Calu3 (cell line): ENCODE results near the gene PHC3. TPM values are rescaled to one million over a fixed set of nuclear protein-coding genes. Genes with fewer than 3 reads are reported as not detected.

ENCODE experiments used
- BruUV-seq: library from RNA; stranded (reverse); fragments of 400-500 nt; replicated peaks from 2 replicates; lab custom pipeline; 2021; lab: Mats Ljungman, UMichigan
- CTCF ChIA-PET: fragments of 300-600 bp; sonication (Branson Sonifier 250); formaldehyde crosslinking; loops from one replicate; lab custom pipeline; 2022; ENCODE audit warnings: antibody characterized with exemption; lab: Charles Lee
- DNase-seq: peaks from one replicate; pipeline ENCODE4 v3.0.0; 2022
- H3K27ac Mint-ChIP-seq: one replicate; pipeline ENCODE4 v1.8.0; 2022; ENCODE audit warnings: mixed read lengths; ENCODE audit not compliant: unreplicated experiment
- H3K27me3 Mint-ChIP-seq: one replicate; pipeline ENCODE4 v1.8.0; 2022; ENCODE audit warnings: mixed read lengths; ENCODE audit not compliant: unreplicated experiment
- H3K36me3 Mint-ChIP-seq: one replicate; pipeline ENCODE4 v1.8.0; 2022; ENCODE audit warnings: mild to moderate bottlenecking, moderate library complexity, mixed read lengths; ENCODE audit not compliant: insufficient read depth, unreplicated experiment
- H3K4me1 Mint-ChIP-seq: one replicate; pipeline ENCODE4 v1.8.0; 2022; ENCODE audit warnings: mild to moderate bottlenecking, low read depth, mixed read lengths; ENCODE audit not compliant: unreplicated experiment
- H3K4me3 Mint-ChIP-seq: one replicate; pipeline ENCODE4 v1.8.0; 2022; ENCODE audit warnings: mild to moderate bottlenecking, low read depth, moderate library complexity, mixed read lengths; ENCODE audit not compliant: unreplicated experiment
- H3K9me3 Mint-ChIP-seq: one replicate; pipeline ENCODE4 v1.8.0; 2022; ENCODE audit warnings: low read depth, mixed read lengths; ENCODE audit not compliant: unreplicated experiment
- intact Hi-C: fragments of 100-400 bp; cut with micrococcal nuclease; formaldehyde crosslinking; loops from one replicate; pipeline ENCODE4 v1.10.0; 2022; ENCODE audit not compliant: unreplicated experiment
- total RNA-seq: library from RNA; stranded (reverse); gene quantifications from 2 replicates; pipeline ENCODE4 v1.2.3, GENCODE V29; 2022
- TF ChIP-seq, protein P1 (sequence below): fragments of 200-600 bp; IDR thresholded peaks from one replicate; pipeline ENCODE4 v1.8.0; 2022; ENCODE audit warnings: antibody characterized with exemption; ENCODE audit not compliant: unreplicated experiment

The PHC3 gene
- total RNA-seq, 1 experiment from 2014 or later: 113 TPM

DNA sequence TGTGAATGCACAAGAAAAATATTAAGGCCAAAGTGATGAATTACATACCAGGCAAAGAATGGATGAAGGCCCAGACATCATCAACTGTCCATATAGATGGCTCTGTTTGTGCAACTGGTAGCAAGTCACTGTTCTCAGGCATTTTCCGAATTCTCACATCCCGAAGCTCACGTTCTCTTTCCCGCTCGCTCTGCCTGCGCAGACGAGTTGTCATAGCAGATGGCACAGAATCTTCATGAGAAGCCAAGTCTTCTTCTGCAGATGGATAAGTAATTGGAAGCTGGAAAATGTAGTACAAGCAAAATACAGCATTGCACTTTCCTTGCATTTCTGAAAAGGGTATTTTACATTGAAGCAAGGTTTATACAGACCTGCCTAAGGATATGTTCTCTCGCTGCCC lies 79.1 kb downstream of the PHC3 start:
- TF ChIP-seq, protein P1, sequence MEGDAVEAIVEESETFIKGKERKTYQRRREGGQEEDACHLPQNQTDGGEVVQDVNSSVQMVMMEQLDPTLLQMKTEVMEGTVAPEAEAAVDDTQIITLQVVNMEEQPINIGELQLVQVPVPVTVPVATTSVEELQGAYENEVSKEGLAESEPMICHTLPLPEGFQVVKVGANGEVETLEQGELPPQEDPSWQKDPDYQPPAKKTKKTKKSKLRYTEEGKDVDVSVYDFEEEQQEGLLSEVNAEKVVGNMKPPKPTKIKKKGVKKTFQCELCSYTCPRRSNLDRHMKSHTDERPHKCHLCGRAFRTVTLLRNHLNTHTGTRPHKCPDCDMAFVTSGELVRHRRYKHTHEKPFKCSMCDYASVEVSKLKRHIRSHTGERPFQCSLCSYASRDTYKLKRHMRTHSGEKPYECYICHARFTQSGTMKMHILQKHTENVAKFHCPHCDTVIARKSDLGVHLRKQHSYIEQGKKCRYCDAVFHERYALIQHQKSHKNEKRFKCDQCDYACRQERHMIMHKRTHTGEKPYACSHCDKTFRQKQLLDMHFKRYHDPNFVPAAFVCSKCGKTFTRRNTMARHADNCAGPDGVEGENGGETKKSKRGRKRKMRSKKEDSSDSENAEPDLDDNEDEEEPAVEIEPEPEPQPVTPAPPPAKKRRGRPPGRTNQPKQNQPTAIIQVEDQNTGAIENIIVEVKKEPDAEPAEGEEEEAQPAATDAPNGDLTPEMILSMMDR: no peak
- Mint-ChIP-seq H3K36me3 (peaks cover 21% of the 10 kb centered on the region), H3K4me1 (no peaks in the 10 kb centered on the region), H3K27me3 (no peaks in the 10 kb centered on the region), H3K27ac (no peak overlapping the region), H3K4me3 (no peak overlapping the region), H3K9me3 (no peaks in the 10 kb centered on the region)
- no TSS peak for BruUV-seq
- intact Hi-C loops: no loop called here
- CTCF ChIA-PET: no interaction called here
- no peak for DNase-seq

- CTCF ChIA-PET: interaction anchor here (0.7 kb wide), 1 partner anchor 103 kb away, joined by 3 read pairs; no protein-coding TSS in a partner anchor
- Mint-ChIP-seq H3K9me3 (no peaks in the 10 kb centered on the region), H3K27ac (no peak overlapping the region), H3K4me1 (no peaks in the 10 kb centered on the region), H3K27me3 (no peaks in the 10 kb centered on the region), H3K4me3 (no peak overlapping the region), H3K36me3 (peaks cover 28% of the 10 kb centered on the region)
- no peak for DNase-seq
- no TSS peak for BruUV-seq
- intact Hi-C loops: no loop called here
- TF ChIP-seq, protein P1: no peak
Measured at GRCh38 chr3:170100944-170101343, 80.6 kb downstream of the PHC3 start.

DNA sequence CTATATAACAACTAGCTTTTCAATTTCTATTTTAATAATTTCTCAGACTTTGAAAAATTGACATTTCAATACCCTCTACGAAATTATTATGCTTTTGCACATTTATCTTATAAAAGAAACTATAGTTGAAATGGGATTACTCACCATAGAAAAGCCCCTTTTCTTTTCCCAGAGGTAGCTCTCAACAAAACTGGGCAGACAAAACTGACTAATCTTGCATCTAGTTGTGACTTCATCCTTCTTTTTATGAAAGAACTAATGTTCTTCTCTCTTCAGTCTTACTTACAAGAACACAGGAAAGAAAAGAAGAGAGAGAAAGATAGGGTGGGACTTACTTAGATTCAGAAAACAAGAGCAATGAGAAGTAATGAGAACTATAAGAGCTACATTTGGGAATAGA lies 82.8 kb downstream of the PHC3 start:
- H3K4me1 Mint-ChIP-seq: no peaks in the 10 kb centered on the region
- no TSS peak for BruUV-seq
- TF ChIP-seq, protein P1: no peak
- H3K27me3 Mint-ChIP-seq: no peaks in the 10 kb centered on the region
- DNase-seq: no peak
- intact Hi-C loops: no loop called here
- H3K36me3 Mint-ChIP-seq: peaks cover 39% of the 10 kb centered on the region
- CTCF ChIA-PET: interaction anchor here (0.6 to 0.7 kb wide), 2 partner anchors 14 to 18 kb away, joined by 3 read pairs; no protein-coding TSS in a partner anchor
- no peaks in the 10 kb centered on the region for H3K9me3 Mint-ChIP-seq
- no peak overlapping the region for H3K27ac Mint-ChIP-seq
- H3K4me3 Mint-ChIP-seq: no peak overlapping the region

DNA sequence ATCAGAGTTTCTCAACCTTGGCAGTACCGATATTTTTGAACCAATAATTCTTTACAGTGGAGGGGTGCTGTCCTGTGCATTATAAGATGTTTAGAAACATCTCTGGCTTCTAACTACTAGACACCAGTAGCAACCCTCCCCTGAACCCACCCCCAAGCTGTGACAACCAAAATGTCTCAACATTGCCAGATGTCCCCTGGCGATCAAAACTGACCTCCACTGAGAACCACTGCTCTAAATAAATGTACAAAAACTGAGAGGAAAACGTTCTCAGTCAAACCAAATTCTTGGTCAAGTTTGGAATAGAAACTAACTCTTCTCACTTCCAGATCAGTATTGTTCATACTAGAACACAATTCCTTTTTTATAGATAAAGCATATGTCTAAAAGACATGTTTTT lies 85.2 kb downstream of the PHC3 start:
- Mint-ChIP-seq H3K27ac (no peak overlapping the region), H3K4me1 (no peaks in the 10 kb centered on the region), H3K9me3 (no peaks in the 10 kb centered on the region), H3K27me3 (no peaks in the 10 kb centered on the region), H3K36me3 (peaks cover 42% of the 10 kb centered on the region), H3K4me3 (no peak overlapping the region)
- CTCF ChIA-PET: no interaction called here
- no TSS peak for BruUV-seq
- intact Hi-C loops: no loop called here
- DNase-seq: no peak
- TF ChIP-seq, protein P1: no peak
